ENCODE measurements around the gene PLXNA4.

DNA sequence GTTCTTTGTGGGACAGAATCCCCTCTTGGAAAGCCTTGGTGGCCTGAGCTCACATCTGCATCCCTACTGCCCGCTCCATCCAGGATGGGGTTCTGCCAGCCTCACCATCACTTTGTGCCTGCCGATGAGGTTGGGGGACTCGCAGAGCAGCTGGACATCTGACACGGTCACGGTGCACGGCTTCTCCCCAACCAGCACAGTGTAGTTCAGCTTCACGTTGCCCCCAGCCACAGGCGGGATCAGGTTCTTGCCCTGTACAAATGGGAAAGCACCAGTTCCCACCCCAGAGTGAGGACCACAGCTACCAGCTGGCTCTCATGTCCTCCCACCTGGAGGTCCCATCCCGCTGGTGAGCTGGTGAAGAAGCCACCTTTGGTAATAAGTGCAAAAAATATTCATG lies 395.8 kb downstream of the PLXNA4 start:
- TF ChIP-seq POLR2A (IDR thresholded peaks at IDR 0.05) (no peak), CTCF (IDR thresholded peaks at IDR 0.05) (no peak), POLR2AphosphoS5 (IDR thresholded peaks at IDR 0.05) (no peak)

Data from prostate gland (tissue), 2 donors.